ENCODE results near the gene PPP6R1. TPM values are rescaled to one million over a fixed set of nuclear protein-coding genes. Genes with fewer than 3 reads are reported as not detected.

Gene PPP6R1
- total RNA-seq, 3 donors from 2014 or later, result 60.0 to 72.9 (median 65.9) TPM

- peak in 1 of 3 donors; percentile 40 for DNase-seq
- H3K9me3 ChIP-seq, result no peaks in the 10 kb centered on the region
These were observed 26.6 kb downstream of the PPP6R1 start for GRCh38 chr19:55232286-55232602.

GRCh38 chr19:55231391-55232285, 27.2 kb downstream of the PPP6R1 start:
- intact Hi-C loops (cut with DNase I, micrococcal nuclease), result no loop called here
- Histone ChIP-seq H3K9me3 (no peaks in the 10 kb centered on the region), H3K36me3 (ENCODE audit: low read depth) (peaks cover 11% of the 10 kb centered on the region), H3K4me1 (ENCODE audit: low read depth) (no peaks in the 10 kb centered on the region), H3K4me3 (no peak overlapping the region)
- TF ChIP-seq, protein P1, sequence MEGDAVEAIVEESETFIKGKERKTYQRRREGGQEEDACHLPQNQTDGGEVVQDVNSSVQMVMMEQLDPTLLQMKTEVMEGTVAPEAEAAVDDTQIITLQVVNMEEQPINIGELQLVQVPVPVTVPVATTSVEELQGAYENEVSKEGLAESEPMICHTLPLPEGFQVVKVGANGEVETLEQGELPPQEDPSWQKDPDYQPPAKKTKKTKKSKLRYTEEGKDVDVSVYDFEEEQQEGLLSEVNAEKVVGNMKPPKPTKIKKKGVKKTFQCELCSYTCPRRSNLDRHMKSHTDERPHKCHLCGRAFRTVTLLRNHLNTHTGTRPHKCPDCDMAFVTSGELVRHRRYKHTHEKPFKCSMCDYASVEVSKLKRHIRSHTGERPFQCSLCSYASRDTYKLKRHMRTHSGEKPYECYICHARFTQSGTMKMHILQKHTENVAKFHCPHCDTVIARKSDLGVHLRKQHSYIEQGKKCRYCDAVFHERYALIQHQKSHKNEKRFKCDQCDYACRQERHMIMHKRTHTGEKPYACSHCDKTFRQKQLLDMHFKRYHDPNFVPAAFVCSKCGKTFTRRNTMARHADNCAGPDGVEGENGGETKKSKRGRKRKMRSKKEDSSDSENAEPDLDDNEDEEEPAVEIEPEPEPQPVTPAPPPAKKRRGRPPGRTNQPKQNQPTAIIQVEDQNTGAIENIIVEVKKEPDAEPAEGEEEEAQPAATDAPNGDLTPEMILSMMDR (IDR thresholded peaks at IDR 0.05), result no peak
- DNase-seq (no peak), ATAC-seq (no peak)

More at GRCh38 chr19:55232286-55232602, 26.6 kb downstream of the PPP6R1 start:
- no peak for ATAC-seq
- TF ChIP-seq, protein P1 (IDR thresholded peaks at IDR 0.05), result no peak
- intact Hi-C loops (cut with DNase I, micrococcal nuclease), result no loop called here
- Histone ChIP-seq H3K4me1 (ENCODE audit: low read depth) (no peaks in the 10 kb centered on the region), H3K4me3 (no peak overlapping the region), H3K36me3 (ENCODE audit: low read depth) (peaks cover 14% of the 10 kb centered on the region)

GRCh38 chr19:55230780-55231179, 28.0 kb downstream of the PPP6R1 start:
- intact Hi-C loops (cut with DNase I, micrococcal nuclease), result no loop called here
- H3K36me3 ChIP-seq (ENCODE audit: low read depth), result peaks cover 8% of the 10 kb centered on the region
- TF ChIP-seq, protein P1 (IDR thresholded peaks at IDR 0.05), result no peak
- H3K4me3 ChIP-seq, result no peak overlapping the region
- H3K4me1 ChIP-seq (ENCODE audit: low read depth), result no peaks in the 10 kb centered on the region
- H3K9me3 ChIP-seq, result no peaks in the 10 kb centered on the region
- DNase-seq (no peak), ATAC-seq (no peak)

DNA sequence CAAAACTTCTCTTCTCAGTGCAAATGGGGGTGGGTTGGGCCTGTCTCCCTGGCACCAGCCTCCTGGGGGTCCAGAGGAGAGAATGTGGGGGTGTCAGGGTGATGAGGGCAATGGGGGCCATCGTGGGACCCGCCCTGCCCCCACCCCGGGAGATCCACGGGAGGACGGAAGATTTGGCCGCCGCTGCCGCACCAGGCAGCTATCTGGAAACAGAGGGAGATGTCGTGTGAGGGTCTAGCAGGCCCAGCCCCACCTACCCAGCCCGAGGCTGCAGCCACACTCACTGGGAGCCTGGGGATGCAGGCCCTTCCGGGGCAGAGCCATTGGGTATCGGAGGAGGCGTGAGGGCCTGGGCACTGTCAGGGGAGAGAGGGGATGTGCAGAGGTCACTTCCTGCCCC, 28.5 kb downstream of the PPP6R1 start:
- intact Hi-C loops (cut with DNase I, micrococcal nuclease), result no loop called here
- TF ChIP-seq, protein P1 (IDR thresholded peaks at IDR 0.05), result no peak
- DNase-seq (no peak), ATAC-seq (no peak)
- Histone ChIP-seq H3K9me3 (no peaks in the 10 kb centered on the region), H3K4me1 (ENCODE audit: low read depth) (no peaks in the 10 kb centered on the region), H3K36me3 (ENCODE audit: low read depth) (peaks cover 8% of the 10 kb centered on the region), H3K4me3 (no peak overlapping the region)

DNA sequence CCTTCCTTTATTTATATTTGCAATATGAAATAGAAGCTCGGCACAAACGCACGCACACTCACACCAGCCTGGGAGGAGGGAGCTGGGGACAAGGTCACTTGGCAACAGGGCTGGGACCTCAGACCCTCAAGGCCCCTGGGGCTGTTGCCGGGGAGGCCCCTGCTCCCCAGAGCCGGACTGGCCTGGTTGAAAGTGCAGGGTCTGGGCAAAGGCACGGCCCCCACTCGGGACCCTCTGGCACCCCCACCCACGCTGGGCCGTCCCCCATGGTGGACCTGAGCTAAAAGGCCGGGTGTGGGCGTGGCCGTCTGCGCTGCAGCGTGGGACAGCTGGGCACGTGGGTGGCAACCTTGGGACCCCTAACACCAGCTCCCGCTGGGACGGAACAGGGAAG, 29.0 kb downstream of the PPP6R1 start:
- TF ChIP-seq, protein P1 (IDR thresholded peaks at IDR 0.05), result no peak
- Histone ChIP-seq H3K4me3 (no peak overlapping the region), H3K9me3 (no peaks in the 10 kb centered on the region), H3K4me1 (ENCODE audit: low read depth) (no peaks in the 10 kb centered on the region), H3K36me3 (ENCODE audit: low read depth) (peaks cover 8% of the 10 kb centered on the region)
- intact Hi-C loops (cut with DNase I, micrococcal nuclease), result no loop called here
- peak in 1 of 3 donors; percentile 48 for DNase-seq
- no peak for ATAC-seq

All from mucosa of descending colon (tissue), 3 donors.